Muscle layer of colon (tissue), 2 donors: Measurements from ENCODE around the gene TAPT1.

ENCODE experiments used
- H3K27ac ChIP-seq: one replicate; pipeline ENCODE4 v1.7.0; 2013; ENCODE audit warnings: low read depth, mild to moderate bottlenecking, low read length, moderate library complexity
- H3K27me3 ChIP-seq, 2 donors: one replicate each; pipeline ENCODE4 v1.7.0; 2013; ENCODE audit warnings: low read length in 2 of 2, mild to moderate bottlenecking in 2 of 2; ENCODE audit not compliant: insufficient read depth in 2 of 2, control insufficient read depth in 1 of 2
- H3K36me3 ChIP-seq: one replicate; pipeline ENCODE4 v1.7.0; 2013; ENCODE audit warnings: mild to moderate bottlenecking, low read length; ENCODE audit not compliant: insufficient read depth
- H3K4me1 ChIP-seq: one replicate; pipeline ENCODE4 v1.7.0; 2013; ENCODE audit warnings: mild to moderate bottlenecking, low read length; ENCODE audit not compliant: insufficient read depth
- H3K4me3 ChIP-seq, 2 donors: one replicate each; pipeline ENCODE4 v1.7.0; 2013; ENCODE audit warnings: low read length in 2 of 2, low read depth in 1 of 2, mild to moderate bottlenecking in 1 of 2, moderate library complexity in 1 of 2
- H3K9ac ChIP-seq: one replicate; pipeline ENCODE4 v1.7.0; 2013; ENCODE audit warnings: low read length
- H3K9me3 ChIP-seq: one replicate; pipeline ENCODE4 v1.7.0; 2013; ENCODE audit warnings: mild to moderate bottlenecking, low read length
- donor health status: abdominal sarcoma.
- donor health status: Adenocarcinoma of cecum.

The TAPT1 gene

GRCh38 chr4:16140879-16141249 is 85.4 kb downstream of the TAPT1 start:
- H3K27me3 ChIP-seq: no peaks in the 10 kb centered on the region
- H3K27ac ChIP-seq: no peak overlapping the region
- no peaks in the 10 kb centered on the region for H3K9me3 ChIP-seq
- no peak overlapping the region for H3K4me3 ChIP-seq
- H3K9ac ChIP-seq: no peak overlapping the region
- no peaks in the 10 kb centered on the region for H3K36me3 ChIP-seq
- H3K4me1 ChIP-seq: no peaks in the 10 kb centered on the region

GRCh38 chr4:16140231-16140878 is 85.9 kb downstream of the TAPT1 start:
- H3K36me3 ChIP-seq: no peaks in the 10 kb centered on the region
- H3K4me1 ChIP-seq: no peaks in the 10 kb centered on the region
- no peaks in the 10 kb centered on the region for H3K27me3 ChIP-seq
- H3K9me3 ChIP-seq: no peaks in the 10 kb centered on the region
- H3K27ac ChIP-seq: no peak overlapping the region
- no peak overlapping the region for H3K9ac ChIP-seq
- H3K4me3 ChIP-seq: no peak overlapping the region

GRCh38 chr4:16139066-16139945 is 87.0 kb downstream of the TAPT1 start:
- Histone ChIP-seq H3K4me3 (no peak overlapping the region), H3K27me3 (no peaks in the 10 kb centered on the region), H3K9ac (no peak overlapping the region), H3K36me3 (no peaks in the 10 kb centered on the region), H3K27ac (no peak overlapping the region), H3K9me3 (no peaks in the 10 kb centered on the region), H3K4me1 (no peaks in the 10 kb centered on the region)

GRCh38 chr4:16136827-16137226 is 89.4 kb downstream of the TAPT1 start:
- Histone ChIP-seq H3K27ac (no peak overlapping the region), H3K36me3 (no peaks in the 10 kb centered on the region), H3K4me1 (no peaks in the 10 kb centered on the region)

GRCh38 chr4:16136311-16136710 is 90.0 kb downstream of the TAPT1 start:
- Histone ChIP-seq H3K4me1 (no peaks in the 10 kb centered on the region), H3K27ac (no peak overlapping the region), H3K9ac (no peak overlapping the region), H3K9me3 (no peaks in the 10 kb centered on the region), H3K27me3 (no peaks in the 10 kb centered on the region), H3K36me3 (no peaks in the 10 kb centered on the region), H3K4me3 (no peak overlapping the region)

More at GRCh38 chr4:16136827-16137226, 89.4 kb downstream of the TAPT1 start:
- no peak overlapping the region for H3K4me3 ChIP-seq
- H3K9me3 ChIP-seq: no peaks in the 10 kb centered on the region
- H3K27me3 ChIP-seq: no peaks in the 10 kb centered on the region
- H3K9ac ChIP-seq: no peak overlapping the region

- no peak overlapping the region for H3K9ac ChIP-seq
- H3K36me3 ChIP-seq: no peaks in the 10 kb centered on the region
- no peaks in the 10 kb centered on the region for H3K27me3 ChIP-seq
- no peak overlapping the region for H3K27ac ChIP-seq
- H3K4me3 ChIP-seq: no peak overlapping the region
- H3K4me1 ChIP-seq: no peaks in the 10 kb centered on the region
- H3K9me3 ChIP-seq: no peaks in the 10 kb centered on the region
Measured at GRCh38 chr4:16133406-16133805, 92.9 kb downstream of the TAPT1 start.

GRCh38 chr4:16131293-16131692 is 95.0 kb downstream of the TAPT1 start:
- Histone ChIP-seq H3K27me3 (no peaks in the 10 kb centered on the region), H3K9me3 (no peaks in the 10 kb centered on the region), H3K4me3 (no peak overlapping the region), H3K27ac (no peak overlapping the region), H3K4me1 (no peaks in the 10 kb centered on the region), H3K36me3 (no peaks in the 10 kb centered on the region), H3K9ac (no peak overlapping the region)

- H3K36me3 ChIP-seq: no peaks in the 10 kb centered on the region
- H3K9me3 ChIP-seq: no peaks in the 10 kb centered on the region
- no peak overlapping the region for H3K27ac ChIP-seq
- no peak overlapping the region for H3K4me3 ChIP-seq
- no peaks in the 10 kb centered on the region for H3K4me1 ChIP-seq
- H3K27me3 ChIP-seq: no peaks in the 10 kb centered on the region
- no peak overlapping the region for H3K9ac ChIP-seq
Measured at GRCh38 chr4:16129336-16129735, 96.9 kb downstream of the TAPT1 start.

- no peaks in the 10 kb centered on the region for H3K36me3 ChIP-seq
- no peaks in the 10 kb centered on the region for H3K4me1 ChIP-seq
- no peak overlapping the region for H3K27ac ChIP-seq
- no peaks in the 10 kb centered on the region for H3K9me3 ChIP-seq
- H3K4me3 ChIP-seq: no peak overlapping the region
- H3K27me3 ChIP-seq: no peaks in the 10 kb centered on the region
- H3K9ac ChIP-seq: no peak overlapping the region
Measured at GRCh38 chr4:16126714-16127113, 99.6 kb downstream of the TAPT1 start.

- H3K4me3 ChIP-seq: no peak overlapping the region
- no peaks in the 10 kb centered on the region for H3K4me1 ChIP-seq
- no peaks in the 10 kb centered on the region for H3K27me3 ChIP-seq
- H3K9ac ChIP-seq: no peak overlapping the region
- no peaks in the 10 kb centered on the region for H3K36me3 ChIP-seq
- H3K9me3 ChIP-seq: no peaks in the 10 kb centered on the region
- no peak overlapping the region for H3K27ac ChIP-seq
Measured at GRCh38 chr4:16125571-16126445, 100.5 kb downstream of the TAPT1 start.

- Histone ChIP-seq H3K9me3 (no peaks in the 10 kb centered on the region), H3K27me3 (no peaks in the 10 kb centered on the region), H3K4me3 (no peak overlapping the region), H3K4me1 (no peaks in the 10 kb centered on the region), H3K27ac (no peak overlapping the region), H3K36me3 (no peaks in the 10 kb centered on the region), H3K9ac (no peak overlapping the region)
Measured at GRCh38 chr4:16124232-16124631, 102.0 kb downstream of the TAPT1 start.
